Left ventricle myocardium superior (tissue), 1 donor: ENCODE measurements around the gene NDUFB3. TPM values are rescaled to one million over a fixed set of nuclear protein-coding genes. Genes with fewer than 3 reads are reported as not detected.

ENCODE experiments used
- ATAC-seq: fragments of 200-7000 bp; cut with Tn5 transposase; one replicate; pipeline ENCODE4 v1.9.1; 2020; ENCODE audit warnings: mild to moderate bottlenecking, moderate library complexity
- DNase-seq: peaks from one replicate; pipeline ENCODE4 v3.0.0-alpha.2; 2020
- intact Hi-C: fragments of 100-400 bp; cut with micrococcal nuclease; formaldehyde crosslinking; loops from one replicate; pipeline ENCODE4 v1.11.0; 2022
- total RNA-seq: library from RNA; stranded (reverse); fragmentation: NEBNext Ultra II Directional; extraction: Animal tissue kit (Norgen Biotek cat#: 25700); gene quantifications from one replicate; pipeline ENCODE4 v1.2.1, GENCODE V29; 2021
- donor health status: DM: no; HTN: yes; CAD: no; lungs with severe emphysema.

The NDUFB3 gene
- total RNA-seq, 1 donor from 2014 or later, result 540 TPM

DNA sequence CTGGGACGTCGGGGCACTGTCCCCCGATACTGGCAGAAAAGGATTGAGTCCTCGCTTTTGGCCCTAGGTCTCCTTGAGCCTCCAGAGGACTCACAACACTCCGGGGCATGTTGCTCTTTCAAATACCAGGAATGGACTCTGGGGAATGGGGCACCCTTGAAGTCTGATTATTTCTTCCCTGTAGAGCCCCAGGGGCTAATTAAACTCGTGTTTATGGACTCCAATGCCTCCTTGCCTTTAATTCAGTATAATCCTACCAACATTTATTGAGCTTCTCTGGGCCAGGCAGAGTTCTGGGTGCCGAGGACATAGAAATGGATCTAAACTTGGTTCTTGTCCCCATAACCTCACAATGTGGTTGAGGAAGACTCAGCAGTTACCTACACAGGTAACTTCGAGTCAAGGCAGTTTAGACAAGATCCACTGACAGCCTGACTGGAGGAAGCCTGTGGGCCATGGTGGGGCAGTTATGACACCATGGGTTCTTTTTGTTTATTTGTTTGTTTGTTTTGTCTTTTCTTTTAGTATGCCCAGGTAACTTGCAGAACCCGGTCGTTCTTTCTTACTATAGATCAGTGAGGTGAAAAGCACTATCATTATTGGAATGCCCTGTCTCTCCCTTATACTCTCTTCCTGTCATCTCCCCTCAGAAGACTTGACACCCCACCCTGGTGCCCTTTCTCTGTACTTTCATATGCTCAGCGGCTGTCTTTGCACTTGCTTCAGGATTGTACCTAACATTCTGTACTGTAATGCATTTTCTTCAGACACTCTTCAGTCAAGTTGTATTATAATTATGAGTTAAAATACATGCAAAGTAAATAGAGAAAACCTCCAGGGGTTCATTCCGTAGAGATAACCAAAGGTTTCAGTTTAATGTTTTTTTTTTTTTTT lies 47.4 kb downstream of the NDUFB3 start:
- intact Hi-C loops, result loop anchor here (10.0 kb wide), 1 partner anchor 46 kb away; no protein-coding TSS in a partner anchor

DNA sequence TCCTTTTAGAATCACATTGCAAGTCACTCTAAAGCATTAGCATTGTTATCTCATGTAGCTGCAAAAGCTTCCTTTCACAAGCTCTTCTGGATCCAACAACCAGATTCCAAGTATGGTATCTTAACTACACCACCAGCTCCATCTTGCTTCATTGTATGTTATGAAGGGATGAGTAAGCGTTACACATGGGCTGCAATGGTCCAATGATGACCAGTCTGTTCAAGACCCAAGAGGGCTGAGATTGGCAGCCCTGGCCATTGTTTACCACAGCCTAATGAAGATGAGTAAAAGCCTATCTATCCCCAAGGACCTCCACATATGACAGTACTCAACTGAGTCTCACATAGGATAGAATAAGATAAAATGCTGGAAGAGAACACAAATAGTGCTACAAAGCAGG lies 50.5 kb downstream of the NDUFB3 start:
- intact Hi-C loops, result no loop called here
- ATAC-seq (no peak), DNase-seq (no peak)

More for the DNA sequence above, 47.4 kb downstream of the NDUFB3 start:
- no peak for DNase-seq
- peak; percentile 22 for ATAC-seq

DNA sequence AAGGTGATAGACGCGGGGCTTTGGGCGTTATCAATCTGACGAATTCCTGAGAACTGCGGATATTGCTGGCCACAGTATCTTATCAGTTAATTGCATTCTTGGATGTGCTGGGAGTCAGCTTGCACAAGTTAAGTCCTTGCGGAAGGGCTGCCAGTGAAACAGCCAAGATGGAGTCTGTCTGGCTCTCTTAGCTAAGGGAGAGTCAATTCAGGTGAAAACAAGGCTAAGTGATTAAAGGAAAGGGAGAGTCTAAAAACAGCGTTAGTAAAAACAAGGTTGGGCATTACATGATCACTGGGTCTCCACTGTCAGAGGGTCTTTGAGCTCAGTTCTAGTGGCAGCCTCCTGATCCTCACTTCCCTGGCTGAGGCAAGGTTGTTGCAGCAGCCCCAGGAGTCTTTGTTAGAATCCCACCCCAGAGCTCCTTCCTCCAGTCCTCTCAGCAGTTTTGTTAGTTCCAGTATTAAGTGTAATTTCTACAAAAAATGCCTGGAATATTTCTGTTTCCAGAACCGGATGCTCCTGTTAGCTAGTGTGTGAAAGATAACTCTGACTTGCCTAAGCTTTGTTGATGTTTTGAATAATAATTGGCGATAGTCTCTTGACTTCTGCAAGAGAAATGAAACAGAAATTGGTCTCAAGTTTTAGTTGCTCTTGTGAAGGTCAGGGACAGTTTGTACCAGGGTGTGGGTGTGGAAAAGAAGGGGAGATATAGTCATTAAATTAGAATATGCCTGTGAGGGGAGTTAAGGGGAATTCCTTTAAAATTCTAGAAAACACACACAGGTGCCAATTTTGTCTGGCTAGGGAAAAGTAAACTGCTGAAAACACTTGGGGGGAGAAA lies 54.7 kb downstream of the NDUFB3 start:
- DNase-seq (no peak), ATAC-seq (peak; percentile 6)
- intact Hi-C loops, result no loop called here

DNA sequence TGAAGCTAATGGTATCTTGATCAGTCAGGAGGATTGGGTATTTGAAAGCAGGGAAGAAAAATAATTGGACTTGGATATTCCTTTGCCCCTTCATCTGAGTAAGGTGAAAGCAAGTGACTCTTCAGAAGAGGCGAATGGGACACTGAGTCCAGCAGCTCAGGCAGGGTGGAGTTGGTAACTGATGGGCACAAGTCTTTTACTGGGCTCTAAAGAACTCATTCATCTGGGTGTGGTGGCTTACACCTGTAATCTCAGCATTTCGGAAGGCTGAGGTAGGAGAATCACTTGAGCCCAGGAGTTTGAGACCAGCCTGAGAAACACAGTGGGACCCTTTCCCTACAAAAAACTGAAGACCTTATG lies 55.3 kb downstream of the NDUFB3 start:
- ATAC-seq (peak; percentile 2), DNase-seq (no peak)

DNA sequence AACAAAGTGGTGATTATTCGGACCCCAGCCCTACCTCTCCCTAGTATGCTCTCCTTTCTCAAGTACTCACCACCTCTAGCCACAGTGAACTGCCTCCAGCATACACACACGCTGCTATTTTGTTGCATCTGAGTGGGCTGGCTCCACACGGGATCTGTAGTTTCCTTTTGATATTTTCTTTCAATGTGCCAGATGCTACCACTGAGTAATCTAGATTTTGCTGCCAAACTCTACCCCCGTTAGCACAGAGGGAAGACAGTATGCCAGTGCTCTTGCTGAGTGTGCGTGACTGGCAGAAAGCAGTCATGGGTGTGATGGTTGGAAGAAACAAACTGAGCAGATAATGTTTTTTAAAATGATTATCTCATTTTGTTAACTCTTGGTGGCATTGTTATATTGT lies 55.8 kb downstream of the NDUFB3 start:
- ATAC-seq (peak; percentile 38), DNase-seq (peak; percentile 38)
- intact Hi-C loops, result no loop called here

More for the DNA sequence above, 55.3 kb downstream of the NDUFB3 start:
- intact Hi-C loops, result no loop called here

DNA sequence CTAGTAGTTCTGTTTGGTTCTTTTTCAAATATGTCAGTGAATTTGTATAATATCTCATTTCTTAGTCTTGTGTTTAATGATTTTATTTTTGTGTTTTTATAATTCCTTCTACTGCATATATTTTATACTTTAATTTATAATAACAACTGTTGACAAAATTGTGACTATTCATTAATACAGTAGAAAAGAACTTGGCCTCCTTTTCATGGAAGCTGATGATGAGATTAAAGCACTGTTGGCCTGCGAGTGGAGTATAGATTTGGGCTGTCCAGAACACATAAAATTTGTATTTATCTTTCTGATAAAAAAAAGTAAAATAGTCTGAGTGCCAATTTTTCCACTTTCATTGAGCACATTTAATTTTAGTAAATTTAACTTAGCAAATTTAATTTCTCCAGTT lies 56.2 kb downstream of the NDUFB3 start:
- DNase-seq, result no peak
- ATAC-seq, result no peak
- intact Hi-C loops, result no loop called here

DNA sequence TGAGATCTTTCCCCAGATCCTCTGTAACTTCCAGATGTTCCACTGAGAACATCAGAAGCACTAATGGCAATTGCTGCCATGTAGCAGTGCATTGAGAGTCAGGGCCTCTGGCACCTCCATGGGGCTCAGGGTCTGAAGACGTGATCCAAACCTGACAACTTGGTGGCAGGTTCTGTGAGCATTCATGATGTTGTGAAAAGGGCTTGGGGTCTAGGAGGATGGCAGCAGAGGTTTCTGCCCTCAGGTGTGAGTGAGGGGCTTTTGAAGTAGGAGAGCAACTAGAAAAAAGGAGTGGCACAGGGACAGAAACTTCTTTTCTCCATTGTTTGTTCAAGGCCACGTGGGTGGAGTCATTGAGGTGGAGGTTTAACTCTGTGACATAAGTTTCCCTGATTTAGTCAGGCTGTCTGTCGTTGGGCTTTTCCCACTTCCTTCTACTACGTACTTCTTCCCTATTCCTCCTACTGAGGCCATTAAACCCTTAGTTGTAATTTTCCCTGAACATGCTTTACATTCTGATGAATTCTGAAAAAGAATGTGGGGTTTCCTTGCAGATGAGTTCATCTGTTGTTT lies 57.2 kb downstream of the NDUFB3 start:
- intact Hi-C loops, result no loop called here

DNA sequence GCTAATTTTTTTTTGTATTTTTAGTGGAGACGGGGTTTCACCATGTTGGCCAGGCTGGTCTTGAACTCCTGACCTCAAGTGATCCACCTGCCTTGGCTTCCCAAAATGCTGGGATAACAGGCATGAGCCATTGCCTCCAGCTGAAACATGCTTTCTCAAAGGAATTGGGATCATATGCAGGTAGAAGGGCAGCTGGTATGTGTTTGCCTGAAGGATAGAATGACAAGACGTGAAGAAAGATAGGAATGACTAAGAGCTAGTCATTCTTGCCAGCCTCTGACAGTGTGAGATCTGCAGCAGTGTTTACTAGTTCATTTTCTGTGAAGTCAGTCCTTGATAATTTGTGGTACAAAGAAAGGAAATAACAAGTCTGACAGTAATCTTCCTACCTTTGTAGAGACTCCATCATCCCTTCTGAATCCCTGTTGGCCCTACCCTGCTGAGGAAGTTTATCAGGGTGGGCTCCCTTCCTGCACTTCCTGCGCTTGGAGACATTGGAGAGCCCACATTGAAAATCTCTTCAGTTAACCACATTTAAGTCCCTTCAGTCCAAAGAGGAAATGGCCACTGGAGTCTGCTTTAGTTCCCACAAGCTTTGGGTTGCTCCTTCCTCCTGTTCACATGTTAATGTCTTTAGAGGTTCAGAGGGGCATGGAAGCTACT lies 58.9 kb downstream of the NDUFB3 start:
- no peak for DNase-seq
- ATAC-seq, result peak; percentile 24
- intact Hi-C loops, result no loop called here

More for the DNA sequence above, 57.2 kb downstream of the NDUFB3 start:
- ATAC-seq (no peak), DNase-seq (no peak)

DNA sequence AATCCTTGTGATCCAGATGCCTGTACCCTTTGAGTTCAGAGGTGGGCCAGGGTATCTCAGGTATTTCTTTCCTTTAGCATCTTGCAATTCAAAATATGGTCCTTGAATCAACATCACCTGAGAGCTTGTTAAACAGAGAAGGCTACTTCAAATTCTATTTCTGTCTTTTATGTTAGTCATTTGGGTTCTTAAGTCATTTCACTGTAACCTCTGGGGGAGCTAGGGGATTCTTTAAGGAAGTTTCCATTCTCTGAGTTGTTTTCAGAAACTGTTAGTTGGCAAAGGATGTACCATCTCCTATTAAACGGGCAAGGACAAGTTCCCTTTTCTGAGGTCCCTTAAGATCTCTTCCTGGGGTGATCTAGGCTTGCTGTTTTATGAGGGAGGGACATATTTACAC lies 60.7 kb downstream of the NDUFB3 start:
- intact Hi-C loops, result no loop called here
- DNase-seq (no peak), ATAC-seq (no peak)

Other genes starting within 250 kb of the NDUFB3 start
- 54.9 TPM for gene CLK1, start 207.3 kb upstream of the NDUFB3 start, total RNA-seq
- 23.2 TPM for gene PPIL3, start 182.9 kb upstream of the NDUFB3 start, total RNA-seq
- gene NIF3L1, start 182.6 kb upstream of the NDUFB3 start, total RNA-seq, result 16.9 TPM
- 26.1 TPM for gene ORC2, start 108.3 kb upstream of the NDUFB3 start, total RNA-seq
- gene HYCC2, start 330 bp upstream of the NDUFB3 start, total RNA-seq, result 12.7 TPM
- 252 TPM for gene CFLAR, start 44.2 kb downstream of the NDUFB3 start, total RNA-seq
- gene CASP10, start 111.1 kb downstream of the NDUFB3 start, total RNA-seq, result 6.4 TPM
- gene CASP8, start 188.5 kb downstream of the NDUFB3 start, total RNA-seq, result 2.7 TPM